ENCODE measurements around the gene MSL2.
"Not testable (repeated sequence)": the region's sequence is repeated elsewhere in the genome, so short reads cannot be mapped to it uniquely, and the experiment has no call there.

The MSL2 gene

DNA sequence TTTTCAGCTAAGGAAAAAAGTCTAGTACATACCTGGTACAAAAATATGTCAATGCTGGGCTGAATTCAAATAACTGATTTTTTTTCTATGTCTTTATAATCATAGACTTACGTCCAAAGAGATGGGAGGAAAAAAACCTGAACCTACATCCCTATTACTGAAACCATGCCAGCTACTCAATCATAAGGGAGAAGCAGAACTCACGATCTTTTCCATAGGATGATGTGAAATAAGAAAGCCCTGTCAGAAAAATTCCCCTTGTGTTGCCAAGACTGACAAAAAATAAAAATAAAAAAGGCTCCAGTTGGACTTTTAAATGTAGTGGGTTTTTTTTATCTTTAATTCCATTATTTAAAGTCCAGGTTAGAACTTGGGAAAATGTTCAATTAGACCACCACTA is 3.3 kb downstream of the MSL2 start:
- no peaks in the 10 kb centered on the region for H3K4me1 ChIP-seq (ENCODE audit: control insufficient read depth, insufficient read depth, low read length)
- DNase-seq (ENCODE audit: low read depth, low spot score), result no peak
- H3K9me3 ChIP-seq (ENCODE audit: control insufficient read depth, insufficient read depth, low read length), result no peaks in the 10 kb centered on the region
- no peak overlapping the region for H3K4me3 ChIP-seq (ENCODE audit: low read length)
- H3K27ac ChIP-seq (ENCODE audit: low read length), result no peak overlapping the region
- no CpG with 5 or more reads among the region's 2 CpGs for WGBS (ENCODE audit: insufficient coverage, insufficient read length)
- H3K36me3 ChIP-seq (ENCODE audit: control insufficient read depth, insufficient read depth, low read length), result no peaks in the 10 kb centered on the region
- no peaks in the 10 kb centered on the region for H3K27me3 ChIP-seq (ENCODE audit: control insufficient read depth, insufficient read depth, low read length)

- not testable (repeated sequence) for H3K27me3 ChIP-seq (ENCODE audit: control insufficient read depth, insufficient read depth, low read length); H3K9me3 ChIP-seq (ENCODE audit: control insufficient read depth, insufficient read depth, low read length); H3K36me3 ChIP-seq (ENCODE audit: control insufficient read depth, insufficient read depth, low read length); H3K4me1 ChIP-seq (ENCODE audit: control insufficient read depth, insufficient read depth, low read length); H3K4me3 ChIP-seq (ENCODE audit: low read length); DNase-seq (ENCODE audit: low read depth, low spot score); H3K27ac ChIP-seq (ENCODE audit: low read length)
- WGBS (ENCODE audit: insufficient coverage, insufficient read length), result no CpG with 5 or more reads among the region's 6 CpGs
Measured at GRCh38 chr3:136192195-136192594, 3.9 kb downstream of the MSL2 start.

- H3K4me3 ChIP-seq (ENCODE audit: low read length), result no peak overlapping the region
- WGBS (ENCODE audit: insufficient coverage, insufficient read length), result no CpG with 5 or more reads among the region's 11 CpGs
- no peaks in the 10 kb centered on the region for H3K27me3 ChIP-seq (ENCODE audit: control insufficient read depth, insufficient read depth, low read length)
- no peaks in the 10 kb centered on the region for H3K4me1 ChIP-seq (ENCODE audit: control insufficient read depth, insufficient read depth, low read length)
- DNase-seq (ENCODE audit: low read depth, low spot score), result no peak
- H3K9me3 ChIP-seq (ENCODE audit: control insufficient read depth, insufficient read depth, low read length), result no peaks in the 10 kb centered on the region
- H3K36me3 ChIP-seq (ENCODE audit: control insufficient read depth, insufficient read depth, low read length), result no peaks in the 10 kb centered on the region
- H3K27ac ChIP-seq (ENCODE audit: low read length), result no peak overlapping the region
Measured at GRCh38 chr3:136189859-136190617, 6.1 kb downstream of the MSL2 start.

GRCh38 chr3:136189043-136189442 is 7.1 kb downstream of the MSL2 start:
- no peaks in the 10 kb centered on the region for H3K9me3 ChIP-seq (ENCODE audit: control insufficient read depth, insufficient read depth, low read length)
- H3K27me3 ChIP-seq (ENCODE audit: control insufficient read depth, insufficient read depth, low read length), result no peaks in the 10 kb centered on the region
- no CpG with 5 or more reads among the region's 5 CpGs for WGBS (ENCODE audit: insufficient coverage, insufficient read length)
- DNase-seq (ENCODE audit: low read depth, low spot score), result no peak
- H3K27ac ChIP-seq (ENCODE audit: low read length), result no peak overlapping the region
- H3K36me3 ChIP-seq (ENCODE audit: control insufficient read depth, insufficient read depth, low read length), result no peaks in the 10 kb centered on the region
- no peaks in the 10 kb centered on the region for H3K4me1 ChIP-seq (ENCODE audit: control insufficient read depth, insufficient read depth, low read length)
- H3K4me3 ChIP-seq (ENCODE audit: low read length), result no peak overlapping the region

GRCh38 chr3:136187868-136188267 is 8.3 kb downstream of the MSL2 start:
- H3K27ac ChIP-seq (ENCODE audit: low read length), result no peak overlapping the region
- H3K4me1 ChIP-seq (ENCODE audit: control insufficient read depth, insufficient read depth, low read length), result no peaks in the 10 kb centered on the region

GRCh38 chr3:136186846-136187245 is 9.3 kb downstream of the MSL2 start:
- Histone ChIP-seq H3K9me3 (ENCODE audit: control insufficient read depth, insufficient read depth, low read length) (no peaks in the 10 kb centered on the region), H3K4me1 (ENCODE audit: control insufficient read depth, insufficient read depth, low read length) (no peaks in the 10 kb centered on the region), H3K27me3 (ENCODE audit: control insufficient read depth, insufficient read depth, low read length) (no peaks in the 10 kb centered on the region), H3K4me3 (ENCODE audit: low read length) (no peak overlapping the region), H3K36me3 (ENCODE audit: control insufficient read depth, insufficient read depth, low read length) (no peaks in the 10 kb centered on the region), H3K27ac (ENCODE audit: low read length) (no peak overlapping the region)
- 100% methylated on average over 2 of the region's 4 CpGs for WGBS (ENCODE audit: insufficient coverage, insufficient read length)
- DNase-seq (ENCODE audit: low read depth, low spot score), result no peak

More at GRCh38 chr3:136187868-136188267, 8.3 kb downstream of the MSL2 start:
- no peaks in the 10 kb centered on the region for H3K27me3 ChIP-seq (ENCODE audit: control insufficient read depth, insufficient read depth, low read length)
- no CpG with 5 or more reads among the region's 4 CpGs for WGBS (ENCODE audit: insufficient coverage, insufficient read length)
- no peaks in the 10 kb centered on the region for H3K9me3 ChIP-seq (ENCODE audit: control insufficient read depth, insufficient read depth, low read length)
- no peaks in the 10 kb centered on the region for H3K36me3 ChIP-seq (ENCODE audit: control insufficient read depth, insufficient read depth, low read length)
- no peak overlapping the region for H3K4me3 ChIP-seq (ENCODE audit: low read length)
- DNase-seq (ENCODE audit: low read depth, low spot score), result no peak

- no peaks in the 10 kb centered on the region for H3K4me1 ChIP-seq (ENCODE audit: control insufficient read depth, insufficient read depth, low read length)
- H3K27ac ChIP-seq (ENCODE audit: low read length), result no peak overlapping the region
- H3K9me3 ChIP-seq (ENCODE audit: control insufficient read depth, insufficient read depth, low read length), result no peaks in the 10 kb centered on the region
- no peak for DNase-seq (ENCODE audit: low read depth, low spot score)
- H3K36me3 ChIP-seq (ENCODE audit: control insufficient read depth, insufficient read depth, low read length), result no peaks in the 10 kb centered on the region
- H3K27me3 ChIP-seq (ENCODE audit: control insufficient read depth, insufficient read depth, low read length), result no peaks in the 10 kb centered on the region
- no CpG with 5 or more reads among the region's 3 CpGs for WGBS (ENCODE audit: insufficient coverage, insufficient read length)
- H3K4me3 ChIP-seq (ENCODE audit: low read length), result no peak overlapping the region
Measured at GRCh38 chr3:136186344-136186743, 9.8 kb downstream of the MSL2 start.

DNA sequence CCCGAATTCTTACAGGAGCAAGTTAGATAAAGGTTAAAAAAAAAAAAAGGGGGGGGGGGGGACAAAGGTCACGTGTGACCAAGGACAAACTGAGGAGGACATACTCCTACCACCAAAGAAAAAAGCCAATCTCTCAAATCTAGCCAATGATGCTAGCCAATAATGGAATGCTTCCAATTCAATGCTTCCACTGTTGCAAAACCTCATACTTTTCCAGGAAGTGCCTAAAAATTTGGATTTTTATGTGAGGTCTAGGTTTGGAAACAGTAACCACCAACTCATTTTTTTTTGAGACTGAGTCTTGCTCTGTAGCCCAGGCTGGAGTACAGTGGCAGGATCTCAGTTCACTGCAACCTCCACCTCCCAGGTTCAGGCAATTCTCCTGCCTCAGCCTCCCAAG is 11.4 kb downstream of the MSL2 start:
- DNase-seq (ENCODE audit: low read depth, low spot score), result no peak
- no peaks in the 10 kb centered on the region for H3K4me1 ChIP-seq (ENCODE audit: control insufficient read depth, insufficient read depth, low read length)
- no peak overlapping the region for H3K27ac ChIP-seq (ENCODE audit: low read length)
- no peaks in the 10 kb centered on the region for H3K9me3 ChIP-seq (ENCODE audit: control insufficient read depth, insufficient read depth, low read length)
- no peaks in the 10 kb centered on the region for H3K27me3 ChIP-seq (ENCODE audit: control insufficient read depth, insufficient read depth, low read length)
- H3K36me3 ChIP-seq (ENCODE audit: control insufficient read depth, insufficient read depth, low read length), result no peaks in the 10 kb centered on the region
- H3K4me3 ChIP-seq (ENCODE audit: low read length), result no peak overlapping the region
- WGBS (ENCODE audit: insufficient coverage, insufficient read length), result no CpG with 5 or more reads among the region's 2 CpGs

- Histone ChIP-seq H3K4me3 (ENCODE audit: low read length) (no peak overlapping the region), H3K27me3 (ENCODE audit: control insufficient read depth, insufficient read depth, low read length) (no peaks in the 10 kb centered on the region), H3K27ac (ENCODE audit: low read length) (no peak overlapping the region), H3K9me3 (ENCODE audit: control insufficient read depth, insufficient read depth, low read length) (no peaks in the 10 kb centered on the region), H3K4me1 (ENCODE audit: control insufficient read depth, insufficient read depth, low read length) (no peaks in the 10 kb centered on the region), H3K36me3 (ENCODE audit: control insufficient read depth, insufficient read depth, low read length) (no peaks in the 10 kb centered on the region)
- no CpG with 5 or more reads among the region's 8 CpGs for WGBS (ENCODE audit: insufficient coverage, insufficient read length)
- DNase-seq (ENCODE audit: low read depth, low spot score), result no peak
Measured at GRCh38 chr3:136181741-136182140, 14.4 kb downstream of the MSL2 start.

- Histone ChIP-seq H3K27ac (ENCODE audit: low read length) (no peak overlapping the region), H3K36me3 (ENCODE audit: control insufficient read depth, insufficient read depth, low read length) (no peaks in the 10 kb centered on the region), H3K27me3 (ENCODE audit: control insufficient read depth, insufficient read depth, low read length) (no peaks in the 10 kb centered on the region), H3K4me3 (ENCODE audit: low read length) (no peak overlapping the region), H3K9me3 (ENCODE audit: control insufficient read depth, insufficient read depth, low read length) (no peaks in the 10 kb centered on the region), H3K4me1 (ENCODE audit: control insufficient read depth, insufficient read depth, low read length) (no peaks in the 10 kb centered on the region)
- DNase-seq (ENCODE audit: low read depth, low spot score), result no peak
- WGBS (ENCODE audit: insufficient coverage, insufficient read length), result no CpG with 5 or more reads among the region's 4 CpGs
Measured at GRCh38 chr3:136177876-136178275, 18.3 kb downstream of the MSL2 start.

DNA sequence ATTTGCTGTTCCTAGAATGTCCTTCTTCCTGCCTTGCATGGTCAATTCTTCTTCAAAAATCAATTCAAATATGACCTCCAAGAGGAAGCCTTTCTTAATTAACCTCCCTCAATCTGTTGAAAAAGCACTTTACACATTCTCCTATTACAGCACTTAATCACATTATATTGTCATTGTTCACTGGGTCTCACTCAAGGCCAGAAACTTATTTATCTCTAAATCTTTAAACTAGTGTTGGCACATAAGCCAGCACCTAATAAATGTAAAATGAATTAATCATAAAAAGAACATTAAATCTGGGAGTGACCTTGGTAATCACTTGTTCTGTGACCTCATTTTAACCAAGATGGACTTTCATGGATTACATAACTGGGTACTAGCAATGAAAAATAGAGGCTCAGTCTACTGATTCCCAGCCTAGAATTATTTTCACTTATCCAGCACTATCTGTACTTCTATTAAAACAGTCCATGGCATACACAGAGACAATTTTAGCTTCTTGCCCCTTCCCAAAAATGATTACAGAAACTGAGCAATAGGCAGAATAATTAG is 22.1 kb downstream of the MSL2 start:
- H3K36me3 ChIP-seq (ENCODE audit: control insufficient read depth, insufficient read depth, low read length), result no peaks in the 10 kb centered on the region
- no peaks in the 10 kb centered on the region for H3K4me1 ChIP-seq (ENCODE audit: control insufficient read depth, insufficient read depth, low read length)
- no peaks in the 10 kb centered on the region for H3K9me3 ChIP-seq (ENCODE audit: control insufficient read depth, insufficient read depth, low read length)
- H3K27me3 ChIP-seq (ENCODE audit: control insufficient read depth, insufficient read depth, low read length), result no peaks in the 10 kb centered on the region
- DNase-seq (ENCODE audit: low read depth, low spot score), result no peak
- H3K4me3 ChIP-seq (ENCODE audit: low read length), result no peak overlapping the region
- H3K27ac ChIP-seq (ENCODE audit: low read length), result no peak overlapping the region

Measured in iPS DF 6.9 (cell line).